GM20000 (cell line): ENCODE data around the gene SLC30A7.
"Not testable (repeated sequence)": the region's sequence is repeated elsewhere in the genome, so short reads cannot be mapped to it uniquely, and the experiment has no call there.

Experiments
- DNase-seq: peaks from one replicate; pipeline ENCODE4 v3.0.0; 2012; ENCODE audit warnings: low spot score
- CTCF ChIP-seq: IDR thresholded peaks from 2 replicates; pipeline ENCODE4 v1.5.1; 2012; ENCODE audit warnings: mild to moderate bottlenecking, control low read depth; ENCODE audit errors: extremely low read depth, missing control alignments

Gene SLC30A7

GRCh38 chr1:100876291-100876690 lies 19.6 kb upstream of the SLC30A7 start:
- DNase-seq = no peak
- no peak for TF ChIP-seq CTCF

GRCh38 chr1:100879422-100879821 lies 16.5 kb upstream of the SLC30A7 start:
- TF ChIP-seq CTCF = no peak
- no peak for DNase-seq

- no peak for DNase-seq
These were observed 14.2 kb upstream of the SLC30A7 start for GRCh38 chr1:100881687-100882086.

GRCh38 chr1:100882698-100883097 lies 13.2 kb upstream of the SLC30A7 start:
- DNase-seq = no peak
- TF ChIP-seq CTCF = no peak

More at GRCh38 chr1:100881687-100882086, 14.2 kb upstream of the SLC30A7 start:
- TF ChIP-seq CTCF = no peak

- DNase-seq = no peak
- TF ChIP-seq CTCF = no peak
These were observed 11.9 kb upstream of the SLC30A7 start for GRCh38 chr1:100883963-100884362.

- DNase-seq = not testable (repeated sequence)
These were observed 6.9 kb upstream of the SLC30A7 start for GRCh38 chr1:100889007-100889406.

- DNase-seq = not testable (repeated sequence)
These were observed 5.9 kb upstream of the SLC30A7 start for GRCh38 chr1:100889869-100890482.

GRCh38 chr1:100891380-100891779 lies 4.5 kb upstream of the SLC30A7 start:
- no peak for TF ChIP-seq CTCF

More at GRCh38 chr1:100891380-100891779, 4.5 kb upstream of the SLC30A7 start:
- DNase-seq = no peak
